Esophagus muscularis mucosa (tissue), 3 donors: ENCODE results near the gene PTPRN2.

Experiments used
- CTCF ChIP-seq, 3 experiments: fragments of 200-600 bp in 2 of 3; fragments of 450-650 bp in 1 of 3; sonication (generic) in 2 of 3; IDR thresholded peaks; one replicate each; pipeline ENCODE4 v1.5.1; 2017 to 2019; ENCODE audit warnings: antibody characterized with exemption in 3 of 3, mild to moderate bottlenecking in 2 of 3, moderate library complexity in 1 of 3
- POLR2AphosphoS5 ChIP-seq, 2 donors: sonication (generic); formaldehyde crosslinking; IDR thresholded peaks; one replicate each; pipeline ENCODE4 v1.6.1; 2017; ENCODE audit warnings: antibody characterized with exemption in 2 of 2

- TF ChIP-seq CTCF (IDR thresholded peaks at IDR 0.05), result no peak
- TF ChIP-seq POLR2AphosphoS5 (IDR thresholded peaks at IDR 0.05), result no peak
Observed at GRCh38 chr7:158596309-158596708, 8.7 kb upstream of the PTPRN2 start.
